Heart left ventricle (tissue), 13 donors: ENCODE results near the gene CTSO.

Experiments
- CTCF ChIP-seq, 12 donors: fragments of 200-600 bp; sonication (generic) in 4 of 12; IDR thresholded peaks; one replicate each; pipeline versions ENCODE4 v1.5.0 to v1.8.0; 2018 to 2022; ENCODE audit warnings: antibody characterized with exemption in 12 of 12, mild to moderate bottlenecking in 5 of 12
- POLR2A ChIP-seq, 2 donors: fragments of 450-650 bp; IDR thresholded peaks; one replicate each; pipeline ENCODE4 v1.6.1; 2017; ENCODE audit warnings: antibody characterized with exemption in 2 of 2, mild to moderate bottlenecking in 2 of 2, moderate library complexity in 2 of 2
- donor health status: ischemic (EF 13 %, LVEDD 7.1; RV severe dilation, severe dysfunction).
- donor health status: DM: no; HTN: yes; CAD: no.
- donor health status: DM: no; HTN: no; CAD: no.
- donor health status: ischemic (EF 25% LVEDD 6.9; RV normal size, moderate dysfunction).
- donor health status: ischemic (EF 25% LVEDD 5.7; RV mildly dilated, moderate dysfunction).
- donor health status: ischemic (EF 35%, LVEDD 5.7; RV mildly dilated, moderate dysfunction).
- donor health status: nonischemic (EF 11% LVEDD 7.7; RV severe dilation, severe dysfunction).
- donor health status: DM: yes; HTN: yes; CAD: no.
- donor health status: PGD.
- donor health status: ischemic (EF 29% LVEDD 5.4; RV normal size, mild dysfunction).
- donor health status: nonischemic (EF 23%, LVEDD 6.1; RV moderate dilation, normal function).

- TF ChIP-seq CTCF (IDR thresholded peaks at IDR 0.05) (no peak), POLR2A (IDR thresholded peaks at IDR 0.05) (no peak)
These were observed 46.8 kb upstream of the CTSO start for GRCh38 chr4:156000491-156000890.
